GM19438 (cell line): ENCODE measurements around the gene OR9G4.

Source experiments
- ATAC-seq: cut with Tn5 transposase; IDR thresholded peaks from one replicate; pipeline ENCODE4 v1.9.1; 2021; ENCODE audit warnings: low read depth; ENCODE audit not compliant: unreplicated experiment

Gene OR9G4

GRCh38 chr11:56748597-56748996 is at the start of gene OR9G4:
TSS of gene OR9G4 (minus strand) at chr11:56748697. CDS start at chr11:56743766, 4,931 bp downstream.
- ATAC-seq: no peak

GRCh38 chr11:56783448-56784041 is 35.0 kb upstream of the OR9G4 start:
- ATAC-seq: no peak

- no peak for ATAC-seq
Observed at GRCh38 chr11:56782167-56782847, 33.8 kb upstream of the OR9G4 start.

- ATAC-seq: no peak
Observed at GRCh38 chr11:56776809-56777208, 28.3 kb upstream of the OR9G4 start.

- no peak for ATAC-seq
Observed at GRCh38 chr11:56764976-56765375, 16.5 kb upstream of the OR9G4 start.

GRCh38 chr11:56751480-56751879 is 3.0 kb upstream of the OR9G4 start:
- ATAC-seq: no peak

GRCh38 chr11:56750190-56750589 is 1.7 kb upstream of the OR9G4 start:
- no peak for ATAC-seq

GRCh38 chr11:56740886-56741285 is 7.6 kb downstream of the OR9G4 start:
- no peak for ATAC-seq

- ATAC-seq: no peak
Observed at GRCh38 chr11:56740107-56740506, 8.4 kb downstream of the OR9G4 start.

GRCh38 chr11:56720513-56720912 is 28.0 kb downstream of the OR9G4 start:
- ATAC-seq: no peak

- ATAC-seq: no peak
Observed at GRCh38 chr11:56716379-56716854, 32.1 kb downstream of the OR9G4 start.

GRCh38 chr11:56714206-56714605 is 34.3 kb downstream of the OR9G4 start:
- no peak for ATAC-seq

GRCh38 chr11:56706486-56706885 is 42.0 kb downstream of the OR9G4 start:
- no peak for ATAC-seq

GRCh38 chr11:56705784-56706396 is 42.6 kb downstream of the OR9G4 start:
- ATAC-seq: no peak

- no peak for ATAC-seq
Observed at GRCh38 chr11:56700914-56701485, 47.5 kb downstream of the OR9G4 start.

GRCh38 chr11:56700242-56700913 is 48.1 kb downstream of the OR9G4 start:
- no peak for ATAC-seq

GRCh38 chr11:56698795-56699194 is 49.7 kb downstream of the OR9G4 start, which contains the start of gene OR9G1:
TSS of gene OR9G1 (plus strand) at chr11:56699095. CDS start at chr11:56700388, 1,293 bp downstream.
- no peak for ATAC-seq

- ATAC-seq: no peak
Observed at GRCh38 chr11:56693428-56693827, 55.1 kb downstream of the OR9G4 start.
